Tibial artery (tissue), 4 donors: Measurements from ENCODE around the gene PRKAG2.

Source experiments
- DNase-seq, 2 donors: peaks; one replicate each; pipeline ENCODE4 v3.0.0-alpha.2; 2019
- H3K27ac ChIP-seq, 2 donors: fragments of 200-600 bp; sonication (generic) in 1 of 2; 1 replicate in 1 of 2; 2 replicates in 1 of 2; pipeline ENCODE4 v1.5.1; 2018 to 2019; ENCODE audit warnings: mild to moderate bottlenecking in 1 of 2
- H3K27me3 ChIP-seq, 2 donors: fragments of 200-600 bp; sonication (generic) in 1 of 2; one replicate each; pipeline versions ENCODE4 v1.5.1 to v1.6.0; 2016 to 2019
- H3K36me3 ChIP-seq, 3 donors: fragments of 200-600 bp; sonication (generic) in 2 of 3; one replicate each; pipeline ENCODE4 v1.5.1; 2016 to 2019; ENCODE audit warnings: mild to moderate bottlenecking in 2 of 3
- H3K4me1 ChIP-seq, 4 donors: fragments of 200-600 bp; sonication (generic) in 2 of 4; 1 replicate in 3 of 4; 2 replicates in 1 of 4; pipeline ENCODE4 v1.5.1; 2016 to 2019
- H3K4me3 ChIP-seq, 2 donors: fragments of 200-600 bp; sonication (generic) in 1 of 2; 1 replicate in 1 of 2; 2 replicates in 1 of 2; pipeline ENCODE4 v1.5.1; 2018 to 2019; ENCODE audit warnings: mild to moderate bottlenecking in 2 of 2
- H3K9me3 ChIP-seq, 3 donors: fragments of 200-600 bp; sonication (generic) in 1 of 3; one replicate each; pipeline ENCODE4 v1.5.1; 2016 to 2019
- CTCF ChIP-seq, 2 experiments: fragments of 200-600 bp in 1 of 2; fragments of 450-650 bp in 1 of 2; IDR thresholded peaks; one replicate each; pipeline ENCODE4 v1.5.1; 2017 to 2019; ENCODE audit warnings: antibody characterized with exemption in 2 of 2, mild to moderate bottlenecking in 1 of 2, moderate library complexity in 1 of 2
- intact Hi-C: fragments of 100-400 bp; cut with DNase I; formaldehyde crosslinking; loops from one replicate; pipeline ENCODE4 v1.15.0; 2023; ENCODE audit warnings: low total_unique reads

Gene PRKAG2

GRCh38 chr7:151512353-151512752 lies 364.6 kb downstream of the PRKAG2 start:
- Histone ChIP-seq H3K4me1 (peaks cover 0 to 98% (median 44%) of the 10 kb centered on the region in 4 donors), H3K4me3 (no peak overlapping the region), H3K27me3 (no peaks in the 10 kb centered on the region), H3K36me3 (no peaks in the 10 kb centered on the region), H3K27ac (no peak overlapping the region), H3K9me3 (no peaks in the 10 kb centered on the region)
- no peak for DNase-seq
- TF ChIP-seq CTCF (IDR thresholded peaks at IDR 0.05), result no peak
- intact Hi-C loops, result no loop called here

- Histone ChIP-seq H3K27ac (no peak overlapping the region), H3K27me3 (no peaks in the 10 kb centered on the region), H3K36me3 (no peaks in the 10 kb centered on the region), H3K9me3 (no peaks in the 10 kb centered on the region), H3K4me1 (peaks cover 0 to 98% (median 45%) of the 10 kb centered on the region in 4 donors), H3K4me3 (no peak overlapping the region)
- TF ChIP-seq CTCF (IDR thresholded peaks at IDR 0.05), result no peak
- intact Hi-C loops, result no loop called here
- DNase-seq, result no peak
Observed at GRCh38 chr7:151511946-151512345, 365.0 kb downstream of the PRKAG2 start.

- Histone ChIP-seq H3K27ac (no peak overlapping the region), H3K4me1 (peaks cover 0 to 98% (median 47%) of the 10 kb centered on the region in 4 donors), H3K27me3 (no peaks in the 10 kb centered on the region), H3K36me3 (no peaks in the 10 kb centered on the region), H3K9me3 (no peaks in the 10 kb centered on the region), H3K4me3 (no peak overlapping the region)
- intact Hi-C loops, result no loop called here
- no peak for DNase-seq
- TF ChIP-seq CTCF (IDR thresholded peaks at IDR 0.05), result no peak
Observed at GRCh38 chr7:151511270-151511669, 365.6 kb downstream of the PRKAG2 start.

GRCh38 chr7:151509670-151510333 lies 367.1 kb downstream of the PRKAG2 start:
- H3K9me3 ChIP-seq, result no peaks in the 10 kb centered on the region
- peaks cover 0 to 93% (median 44%) of the 10 kb centered on the region in 4 donors for H3K4me1 ChIP-seq
- no peak overlapping the region for H3K4me3 ChIP-seq
- H3K27me3 ChIP-seq, result no peaks in the 10 kb centered on the region
- H3K36me3 ChIP-seq, result no peaks in the 10 kb centered on the region
- intact Hi-C loops, result no loop called here
- TF ChIP-seq CTCF (IDR thresholded peaks at IDR 0.05), result no peak
- H3K27ac ChIP-seq, result peak overlapping the region; percentile 28 to 53
- no peak for DNase-seq

GRCh38 chr7:151508991-151509390 lies 367.9 kb downstream of the PRKAG2 start:
- intact Hi-C loops, result no loop called here
- Histone ChIP-seq H3K27ac (peak overlapping the region; percentile 28 to 53), H3K27me3 (no peaks in the 10 kb centered on the region), H3K4me1 (peaks cover 0 to 90% (median 44%) of the 10 kb centered on the region in 4 donors), H3K36me3 (no peaks in the 10 kb centered on the region), H3K9me3 (no peaks in the 10 kb centered on the region), H3K4me3 (no peak overlapping the region)
- no peak for TF ChIP-seq CTCF (IDR thresholded peaks at IDR 0.05)
- DNase-seq, result no peak
